Fibroblast of lung (primary cell): Measurements from ENCODE around the gene TNFRSF1A. TPM values are rescaled to one million over a fixed set of nuclear protein-coding genes. Genes with fewer than 3 reads are reported as not detected.

ENCODE experiments used
- DNase-seq, 2 donors: peaks; one replicate each; pipeline versions ENCODE4 v3.0.0 to v3.0.0-alpha.2; 2010; ENCODE audit warnings: low read depth in 2 of 2
- H2AFZ ChIP-seq: 2 replicates; pipeline ENCODE4 v1.5.1; 2012; ENCODE audit warnings: low read length, control low read depth, inconsistent platforms
- H3K27ac ChIP-seq: 2 replicates; pipeline ENCODE4 v1.5.1; 2011; ENCODE audit warnings: low read length, control low read depth; ENCODE audit not compliant: insufficient read depth
- H3K27me3 ChIP-seq: 2 replicates; pipeline ENCODE4 v1.5.1; 2011; ENCODE audit warnings: mild to moderate bottlenecking, low read length; ENCODE audit not compliant: control insufficient read depth, insufficient read depth
- H3K36me3 ChIP-seq: 2 replicates; pipeline ENCODE4 v1.5.1; 2011; ENCODE audit warnings: low read length; ENCODE audit not compliant: control insufficient read depth, insufficient read depth
- H3K4me1 ChIP-seq: 2 replicates; pipeline ENCODE4 v1.5.1; 2011; ENCODE audit warnings: low read length; ENCODE audit not compliant: control insufficient read depth, insufficient read depth; ENCODE audit errors: extremely low read depth
- H3K4me2 ChIP-seq: 2 replicates; pipeline ENCODE4 v1.5.1; 2011; ENCODE audit warnings: low read length, control low read depth; ENCODE audit not compliant: insufficient read depth; ENCODE audit errors: extremely low read depth
- H3K4me3 ChIP-seq, 4 experiments: fragments of 200-600 bp in 1 of 4; sonication (generic) in 1 of 4; replicated peaks in 1 of 4; 2 replicates each; pipeline ENCODE4 v1.5.1; 2011 to 2016; ENCODE audit warnings: low read length in 4 of 4, low read depth in 3 of 4, mild to moderate bottlenecking in 3 of 4, control low read depth in 2 of 4, inconsistent platforms in 1 of 4, mixed read lengths in 1 of 4; ENCODE audit not compliant: insufficient read depth in 1 of 4; ENCODE audit errors: control extremely low read depth in 1 of 4
- H3K79me2 ChIP-seq: 2 replicates; pipeline ENCODE4 v1.5.1; 2012; ENCODE audit warnings: mild to moderate bottlenecking, low read length, inconsistent platforms; ENCODE audit not compliant: control insufficient read depth, insufficient read depth
- H3K9ac ChIP-seq: 2 replicates; pipeline ENCODE4 v1.5.1; 2011; ENCODE audit warnings: mild to moderate bottlenecking, low read length, control low read depth; ENCODE audit not compliant: insufficient read depth
- H3K9me3 ChIP-seq: 2 replicates; pipeline ENCODE4 v1.5.1; 2012; ENCODE audit warnings: low read depth, low read length; ENCODE audit not compliant: control insufficient read depth, insufficient read depth
- H4K20me1 ChIP-seq: 2 replicates; pipeline ENCODE4 v1.5.1; 2011; ENCODE audit warnings: low read length; ENCODE audit not compliant: control insufficient read depth, insufficient read depth; ENCODE audit errors: extremely low read depth
- CTCF ChIP-seq, 2 donors: IDR thresholded peaks in 1 of 2; conservative IDR thresholded peaks in 1 of 2; 1 replicate in 1 of 2; 2 replicates in 1 of 2; pipeline ENCODE4 v1.5.1; 2011 to 2012; ENCODE audit warnings: low read length in 2 of 2, control low read depth in 1 of 2, inconsistent platforms in 1 of 2, low read depth in 1 of 2, mild to moderate bottlenecking in 1 of 2
- EZH2 ChIP-seq: IDR thresholded peaks from 2 replicates; pipeline ENCODE4 v1.5.1; 2012; ENCODE audit warnings: low read length, control low read depth, mild to moderate bottlenecking; ENCODE audit errors: missing control alignments
- polyA plus RNA-seq, 2 donors: library from polyadenylated mRNA; depleted of rRNA in 1 of 2; stranded (reverse) in 1 of 2; unstranded in 1 of 2; fragments of >200 nt; gene quantifications; 2 replicates each; pipeline ENCODE4 v1.2.1, GENCODE V29; 2011 to 2012; ENCODE audit warnings: missing spikeins in 1 of 2
- total RNA-seq: library from RNA; depleted of rRNA; stranded (reverse); fragments of >200 nt; gene quantifications from 2 replicates; pipeline ENCODE4 v1.2.1, GENCODE V29; 2014

TNFRSF1A gene
- total and polyA plus RNA-seq, 2 donors (not counting 1 experiment from before 2014, with no cell fraction given), result 157 to 257 TPM

- Histone ChIP-seq H2AFZ (peak overlapping the region; percentile 59), H3K27ac (no peak overlapping the region), H3K9me3 (no peaks in the 10 kb centered on the region), H3K9ac (no peak overlapping the region), H3K36me3 (no peaks in the 10 kb centered on the region), H3K27me3 (no peaks in the 10 kb centered on the region), H3K4me3 (no peak overlapping the region), H3K4me2 (peak overlapping the region; percentile 15), H4K20me1 (no peaks in the 10 kb centered on the region), H3K4me1 (peaks cover 20% of the 10 kb centered on the region), H3K79me2 (no peaks in the 10 kb centered on the region)
- DNase-seq, result peak; percentile 73 to 74
- peak; percentile 30 to 65 for TF ChIP-seq CTCF (conservative IDR thresholded peaks at IDR 0.05 in 1 of 2, IDR thresholded peaks at IDR 0.05 in 1 of 2; ENCODE audit: low read depth in 1 of 2, low read length in 2 of 2)
- no peak for TF ChIP-seq EZH2
These were observed 34.4 kb upstream of the TNFRSF1A start for GRCh38 chr12:6376079-6376869.

GRCh38 chr12:6375269-6376078 lies 33.6 kb upstream of the TNFRSF1A start, which contains the start of gene SCNN1A:
TSS of gene SCNN1A (minus strand) at chr12:6375563. CDS start at chr12:6374783, 780 bp downstream.
- Histone ChIP-seq H3K9ac (no peak within 1 kb of the TSS), H4K20me1 (no peaks in the 10 kb centered on the region), H3K4me2 (peak within 1 kb of the TSS; percentile 15), H2AFZ (peak within 1 kb of the TSS; percentile 59), H3K4me3 (no peak within 1 kb of the TSS), H3K27ac (no peak within 1 kb of the TSS), H3K27me3 (no peaks in the 10 kb centered on the region), H3K36me3 (no peaks in the 10 kb centered on the region), H3K4me1 (peaks cover 20% of the 10 kb centered on the region), H3K79me2 (no peaks in the 10 kb centered on the region), H3K9me3 (no peaks in the 10 kb centered on the region)
- DNase-seq, result no peak
- TF ChIP-seq EZH2 (no peak), CTCF (conservative IDR thresholded peaks at IDR 0.05 in 1 of 2, IDR thresholded peaks at IDR 0.05 in 1 of 2; ENCODE audit: low read depth in 1 of 2, low read length in 2 of 2) (no peak)

GRCh38 chr12:6374786-6375160 lies 32.9 kb upstream of the TNFRSF1A start:
- Histone ChIP-seq H3K27ac (no peak overlapping the region), H3K9me3 (no peaks in the 10 kb centered on the region), H3K9ac (no peak overlapping the region), H3K4me1 (peaks cover 20% of the 10 kb centered on the region), H3K4me3 (no peak overlapping the region), H3K4me2 (no peak overlapping the region), H3K36me3 (no peaks in the 10 kb centered on the region), H4K20me1 (no peaks in the 10 kb centered on the region), H2AFZ (no peak overlapping the region), H3K79me2 (no peaks in the 10 kb centered on the region), H3K27me3 (no peaks in the 10 kb centered on the region)
- TF ChIP-seq CTCF (conservative IDR thresholded peaks at IDR 0.05 in 1 of 2, IDR thresholded peaks at IDR 0.05 in 1 of 2; ENCODE audit: low read depth in 1 of 2, low read length in 2 of 2) (no peak), EZH2 (no peak)
- no peak for DNase-seq
